NCI-H345 (cell line): ENCODE results near the gene RNF225.
"Not testable (repeated sequence)": the region's sequence is repeated elsewhere in the genome, so short reads cannot be mapped to it uniquely, and the experiment has no call there.

Experiments
- DNase-seq: peaks from one replicate; lab custom pipeline; 2025; lab: John Stamatoyannopoulos, UW

RNF225 gene

GRCh38 chr19:58362272-58362994 lies 33.0 kb upstream of the RNF225 start, which contains the start of gene ZNF497:
ZNF497 (minus strand) TSS chr19:58362751; CDS start chr19:58357635, 5,116 bp downstream.
- peak; percentile 96 for DNase-seq

- no peak for DNase-seq
Measured at GRCh38 chr19:58364146-58364545, 31.3 kb upstream of the RNF225 start.

DNA sequence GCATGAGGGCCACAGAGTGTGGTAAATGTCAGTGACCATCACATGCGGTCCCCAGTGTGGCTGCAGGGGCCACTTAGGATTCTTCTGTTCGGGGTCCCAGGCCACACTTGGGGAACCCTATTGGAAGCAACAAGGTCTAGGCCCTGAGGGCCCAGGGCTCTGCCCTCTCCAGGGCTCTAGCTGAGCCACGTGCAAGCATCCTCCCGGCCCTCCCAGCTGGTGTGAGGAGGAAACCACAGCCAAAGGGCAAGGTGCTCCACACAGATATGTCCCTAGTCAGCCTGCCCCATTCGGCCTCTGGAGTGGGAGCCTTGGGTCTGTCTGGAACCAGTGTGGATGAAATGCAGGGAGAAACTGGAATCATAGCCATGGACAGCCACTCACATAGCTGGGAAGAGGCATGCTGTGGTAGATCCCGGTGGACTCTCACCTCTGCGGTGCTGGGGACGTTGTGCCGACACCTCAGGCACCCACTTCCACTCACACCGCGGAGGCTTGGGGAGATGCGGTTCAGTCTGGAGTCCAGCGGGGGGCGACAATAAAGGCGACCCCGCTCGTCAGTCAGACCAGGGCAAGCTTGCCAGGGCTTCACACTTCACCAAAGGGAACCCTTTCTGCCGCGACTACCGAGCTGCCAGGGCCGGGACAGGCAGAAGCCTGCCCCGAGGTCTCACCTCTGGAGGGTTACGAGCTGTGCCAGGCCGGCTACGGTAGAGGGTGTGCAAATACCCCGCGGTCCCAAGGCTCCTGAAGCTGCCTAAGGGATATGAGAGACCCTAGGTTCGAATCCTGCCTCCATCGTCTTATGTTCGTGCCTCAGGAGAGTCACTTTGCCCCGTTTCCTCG lies 28.6 kb upstream of the RNF225 start:
- no peak for DNase-seq

DNA sequence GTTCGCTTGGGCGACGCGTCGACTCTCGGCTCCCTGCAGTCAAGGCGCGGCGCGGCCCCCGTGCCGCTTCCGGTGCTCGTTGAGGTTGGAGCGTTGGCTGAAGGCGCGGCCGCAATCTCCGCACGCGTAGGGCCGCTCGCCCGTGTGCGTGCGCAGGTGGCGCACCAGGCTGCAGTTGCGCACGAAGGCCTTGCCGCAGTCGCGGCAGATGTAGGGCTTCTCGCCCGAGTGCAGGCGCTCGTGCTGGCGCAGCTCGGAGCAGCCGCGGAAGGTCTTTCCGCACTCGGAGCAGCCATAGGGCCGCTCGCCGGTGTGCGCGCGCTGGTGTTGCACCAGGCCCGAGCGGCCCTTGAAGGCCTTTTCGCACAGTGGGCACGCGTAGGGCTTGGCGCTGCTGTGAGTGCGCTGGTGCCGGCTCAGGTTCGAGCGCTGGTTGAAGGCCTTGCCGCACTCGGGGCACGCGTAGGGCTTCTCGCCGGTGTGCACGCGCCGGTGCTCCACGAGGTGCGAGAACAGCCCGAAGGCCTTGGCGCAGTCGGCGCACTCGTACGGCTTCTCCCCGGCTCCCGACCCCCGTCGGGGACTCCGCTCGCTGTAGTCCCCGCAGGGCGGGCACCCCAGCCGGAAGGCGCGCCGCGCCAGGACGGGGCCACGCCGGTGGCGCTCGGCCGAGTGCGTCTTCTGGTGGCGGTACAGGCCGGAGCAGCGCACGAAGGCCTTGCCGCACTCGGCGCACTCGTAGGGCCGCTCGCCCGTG lies 27.6 kb upstream of the RNF225 start:
- DNase-seq, result no peak

GRCh38 chr19:58368561-58369360 lies 26.7 kb upstream of the RNF225 start:
- no peak for DNase-seq

DNA sequence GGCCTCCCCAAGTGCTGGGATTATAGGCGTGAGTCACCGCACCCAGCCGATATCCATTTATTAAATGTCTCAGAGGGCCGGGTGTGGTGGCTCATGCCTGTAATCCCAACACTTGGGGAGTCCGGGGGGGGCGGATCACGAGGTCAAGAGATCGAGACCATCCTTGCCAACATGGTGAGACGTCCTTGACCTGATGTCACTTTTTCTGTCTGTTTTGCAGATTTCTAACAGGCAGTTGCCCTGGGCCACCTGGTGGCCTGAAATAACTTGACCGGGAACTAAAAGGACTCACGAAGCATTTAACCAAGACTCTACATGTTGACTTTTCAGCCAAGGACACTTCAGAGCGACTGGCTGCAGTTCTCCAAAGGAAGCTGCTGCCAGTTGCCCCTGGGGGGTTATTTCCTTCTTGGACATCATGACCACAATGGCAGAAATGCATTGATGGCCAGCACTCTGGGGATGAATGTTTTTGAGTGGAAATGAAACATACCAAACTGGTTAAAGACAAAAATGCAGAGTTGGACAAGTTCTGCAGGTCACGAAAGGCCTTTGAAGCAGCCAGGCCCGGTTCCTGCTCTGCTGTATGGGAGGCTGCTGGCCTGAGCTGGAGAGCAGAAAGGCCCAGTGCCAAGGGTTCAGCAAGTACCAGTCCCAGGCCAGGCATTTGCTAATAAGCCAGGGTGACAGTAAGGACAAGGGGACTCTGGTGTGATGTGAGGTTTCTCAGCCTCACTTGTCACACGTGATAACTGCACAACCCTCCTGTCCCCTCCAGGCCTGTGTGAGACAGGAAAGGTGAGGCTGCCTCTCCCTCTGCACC lies 22.9 kb upstream of the RNF225 start:
- DNase-seq, result no peak

DNA sequence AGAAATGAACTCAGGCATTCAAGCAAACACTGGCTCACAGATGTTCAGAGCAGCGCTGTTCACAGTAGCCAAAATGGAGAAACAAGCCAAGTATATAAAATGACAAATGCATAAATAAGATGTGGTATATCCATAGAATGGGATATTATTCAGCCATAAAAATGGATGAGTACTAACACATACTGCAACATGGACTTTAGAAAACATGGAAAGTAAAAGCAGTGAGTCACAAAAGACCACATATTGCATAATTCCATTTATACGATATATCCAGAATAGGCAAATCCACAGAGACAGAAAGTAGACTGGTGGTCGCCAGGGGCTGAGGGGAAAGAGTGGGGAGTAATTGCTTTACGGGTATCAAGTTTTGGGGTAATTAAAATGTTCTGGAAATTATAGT lies 21.3 kb upstream of the RNF225 start:
- no peak for DNase-seq

GRCh38 chr19:58376724-58377123 lies 18.7 kb upstream of the RNF225 start:
- not testable (repeated sequence) for DNase-seq

- DNase-seq, result no peak
Measured at GRCh38 chr19:58379246-58379645, 16.2 kb upstream of the RNF225 start.

- no peak for DNase-seq
Measured at GRCh38 chr19:58380037-58380661, 15.3 kb upstream of the RNF225 start.

DNA sequence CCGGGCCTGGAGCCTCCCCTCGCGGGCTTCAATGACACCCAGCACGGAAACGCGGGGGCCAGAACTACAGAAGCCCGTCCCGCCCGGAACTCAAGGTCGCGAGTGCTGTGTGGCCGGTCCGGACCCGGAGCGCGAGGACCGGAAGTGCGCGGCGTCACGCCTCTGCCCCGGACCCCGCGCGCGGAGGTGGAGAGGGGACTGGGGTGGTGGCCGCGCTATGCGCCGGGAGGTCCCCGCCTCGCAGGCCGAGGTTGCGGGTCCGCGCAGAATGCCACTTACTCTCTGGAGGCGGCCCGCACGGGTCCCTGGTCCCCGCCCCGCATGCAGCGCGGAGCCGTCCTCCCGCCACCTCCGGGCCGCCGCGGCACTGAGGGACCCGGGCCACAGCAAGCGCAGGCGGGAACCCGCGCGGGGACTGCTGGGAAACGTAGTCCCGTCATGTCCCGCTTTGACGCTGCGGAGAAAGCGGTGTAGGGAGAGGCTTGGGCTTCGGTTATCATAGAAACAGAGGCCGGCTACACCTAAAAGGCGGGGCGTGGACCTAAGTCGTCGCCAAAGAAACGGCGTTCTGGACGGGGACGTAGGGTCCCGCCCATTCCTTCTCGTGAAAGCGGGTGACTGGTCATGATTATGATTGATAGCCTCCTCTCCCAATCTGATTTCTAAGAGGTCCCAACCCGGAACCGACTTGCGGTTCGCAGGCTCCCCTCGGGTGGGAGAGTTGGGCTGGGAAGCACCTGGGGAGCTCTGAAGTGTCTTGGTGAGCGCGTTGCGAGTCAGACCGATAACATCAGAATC lies 14.6 kb upstream of the RNF225 start, which contains the start of gene ZNF837:
Gene ZNF837 (minus strand): TSS at position 369 of the 798 bp plus-strand sequence. CDS start 11,698 bp downstream, outside the sequence.
- DNase-seq, result peak; percentile 99

- no peak for DNase-seq
Measured at GRCh38 chr19:58381460-58382212, 13.8 kb upstream of the RNF225 start.

- no peak for DNase-seq
Measured at GRCh38 chr19:58382997-58383603, 12.4 kb upstream of the RNF225 start.

GRCh38 chr19:58385313-58385890 lies 10.1 kb upstream of the RNF225 start:
- DNase-seq, result no peak

DNA sequence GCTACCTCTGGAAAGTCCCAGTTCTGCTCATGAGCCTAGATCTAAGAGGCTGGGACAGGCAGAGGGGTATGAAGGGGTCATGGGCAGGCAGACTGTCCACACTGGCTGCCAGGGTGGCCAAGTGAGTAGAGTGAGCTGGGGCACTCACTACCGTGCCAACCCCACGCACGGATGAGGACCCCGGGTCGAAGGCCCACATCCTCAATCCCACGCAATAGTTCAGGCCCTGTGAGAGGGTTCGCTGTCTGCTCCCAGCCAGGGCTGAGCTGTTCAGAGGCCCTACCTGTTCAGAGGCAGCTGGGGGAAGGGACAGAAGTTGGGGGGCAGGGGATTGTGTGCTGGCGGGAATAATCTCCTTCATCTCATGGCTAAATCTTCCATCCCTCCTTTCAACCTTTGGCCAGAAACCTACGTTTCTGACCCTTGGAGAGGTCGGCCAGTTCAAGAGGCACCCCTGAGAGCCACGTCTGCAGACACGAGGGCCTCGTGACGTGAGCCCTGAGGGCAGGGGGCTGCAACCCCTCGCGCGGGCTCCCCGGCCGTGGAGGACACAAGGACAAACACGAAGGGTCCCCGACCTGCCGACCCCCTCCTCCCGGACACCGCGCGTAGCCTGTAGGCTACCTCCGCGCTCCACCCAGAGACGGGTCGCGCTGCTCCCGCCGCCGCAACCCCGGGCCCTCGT lies 9.4 kb upstream of the RNF225 start:
- DNase-seq, result no peak

- DNase-seq, result peak; percentile 96
Measured at GRCh38 chr19:58386576-58387337, 8.7 kb upstream of the RNF225 start, which contains the start of gene RPS5. RPS5 (plus strand) TSS chr19:58387269; CDS start chr19:58388138, 869 bp downstream.
